Left lung (tissue), 10 donors: ENCODE measurements around the gene UXS1. TPM values are rescaled to one million over a fixed set of nuclear protein-coding genes. Genes with fewer than 3 reads are reported as not detected.

Source experiments
- ATAC-seq: fragments of 200-7000 bp; cut with Tn5 transposase; one replicate; pipeline ENCODE4 v1.9.1; 2020; ENCODE audit warnings: moderate library complexity
- DNase-seq, 4 donors: peaks; one replicate each; pipeline ENCODE4 v3.0.0-alpha.2; 2013 to 2020
- H3K27ac ChIP-seq, 2 donors: fragments of 200-600 bp; sonication (generic) in 1 of 2; one replicate each; pipeline versions ENCODE4 v1.5.0 to v1.8.0; 2020 to 2021
- H3K27me3 ChIP-seq, 2 donors: fragments of 200-600 bp; sonication (generic) in 1 of 2; one replicate each; pipeline versions ENCODE4 v1.5.0 to v1.8.0; 2020 to 2021
- H3K36me3 ChIP-seq, 2 donors: fragments of 200-600 bp; sonication (generic) in 1 of 2; one replicate each; pipeline versions ENCODE4 v1.5.0 to v1.8.0; 2020 to 2021
- H3K4me1 ChIP-seq, 2 donors: fragments of 200-600 bp; one replicate each; pipeline ENCODE4 v1.8.0; 2021
- H3K4me3 ChIP-seq, 2 donors: fragments of 200-600 bp; sonication (generic) in 1 of 2; one replicate each; pipeline versions ENCODE4 v1.5.0 to v1.8.0; 2020 to 2021; ENCODE audit warnings: mild to moderate bottlenecking in 1 of 2
- H3K9me3 ChIP-seq, 2 donors: fragments of 200-600 bp; sonication (generic) in 1 of 2; one replicate each; pipeline versions ENCODE4 v1.5.0 to v1.8.0; 2020 to 2021
- CTCF ChIP-seq, 2 donors: fragments of 200-600 bp; sonication (generic) in 1 of 2; IDR thresholded peaks; one replicate each; pipeline versions ENCODE4 v1.5.0 to v1.8.0; 2021; ENCODE audit warnings: antibody characterized with exemption in 2 of 2
- intact Hi-C, 2 donors: fragments of 100-400 bp; cut with DNase I; formaldehyde crosslinking; loops; one replicate each; pipeline versions ENCODE4 v1.11.2 to v1.14.2; 2022
- polyA plus RNA-seq, 6 donors: library from polyadenylated mRNA; unstranded; fragments of 120-200 nt; gene quantifications; one replicate each; pipeline ENCODE4 v1.2.1, GENCODE V29; 2013; ENCODE audit not compliant: insufficient read length in 6 of 6
- total RNA-seq, 2 donors: library from RNA; stranded (reverse); fragmentation: NEBNext Ultra II Directional; extraction: Animal tissue kit (Norgen Biotek cat#: 25700); gene quantifications; one replicate each; pipeline ENCODE4 v1.2.1, GENCODE V29; 2021
- donor health status: DM: no; HTN: yes; CAD: no.
- donor health status: DM: no; HTN: no; CAD: no.

UXS1 gene
- total and polyA plus RNA-seq, 8 donors = 46.9 to 98.5 (median 87.4) TPM

GRCh38 chr2:106061611-106062349, 132.3 kb downstream of the UXS1 start:
- Histone ChIP-seq H3K4me3 (no peak overlapping the region), H3K27ac (no peak overlapping the region), H3K9me3 (no peaks in the 10 kb centered on the region), H3K36me3 (no peaks in the 10 kb centered on the region), H3K27me3 (peaks cover 15 to 27% of the 10 kb centered on the region in 2 donors), H3K4me1 (peaks cover 0 to 10% of the 10 kb centered on the region in 2 donors)
- no peak for DNase-seq
- no peak for TF ChIP-seq CTCF (IDR thresholded peaks at IDR 0.05)
- ATAC-seq = no peak
- intact Hi-C loops = no loop called here

- Histone ChIP-seq H3K9me3 (no peaks in the 10 kb centered on the region), H3K4me3 (no peak overlapping the region), H3K4me1 (no peaks in the 10 kb centered on the region), H3K36me3 (no peaks in the 10 kb centered on the region), H3K27ac (no peak overlapping the region), H3K27me3 (peaks cover 0 to 4% of the 10 kb centered on the region in 2 donors)
- intact Hi-C loops = no loop called here
- no peak for ATAC-seq
- peak in 2 of 4 donors; percentile 49 to 58 for DNase-seq
- no peak for TF ChIP-seq CTCF (IDR thresholded peaks at IDR 0.05)
Observed at GRCh38 chr2:106059416-106060065, 134.6 kb downstream of the UXS1 start.

GRCh38 chr2:106058469-106059137, 135.5 kb downstream of the UXS1 start:
- no peak for DNase-seq
- intact Hi-C loops = no loop called here
- H3K4me1 ChIP-seq = no peaks in the 10 kb centered on the region
- H3K27me3 ChIP-seq = no peaks in the 10 kb centered on the region
- H3K27ac ChIP-seq = no peak overlapping the region
- H3K36me3 ChIP-seq = no peaks in the 10 kb centered on the region
- no peaks in the 10 kb centered on the region for H3K9me3 ChIP-seq
- H3K4me3 ChIP-seq = no peak overlapping the region
- TF ChIP-seq CTCF (IDR thresholded peaks at IDR 0.05) = no peak
- no peak for ATAC-seq

GRCh38 chr2:106057206-106057605, 136.9 kb downstream of the UXS1 start:
- Histone ChIP-seq H3K27ac (no peak overlapping the region), H3K9me3 (no peaks in the 10 kb centered on the region), H3K27me3 (no peaks in the 10 kb centered on the region), H3K36me3 (no peaks in the 10 kb centered on the region), H3K4me1 (no peaks in the 10 kb centered on the region), H3K4me3 (no peak overlapping the region)
- intact Hi-C loops = no loop called here
- no peak for TF ChIP-seq CTCF (IDR thresholded peaks at IDR 0.05)
- DNase-seq = no peak
- no peak for ATAC-seq
